H1 (cell line): ENCODE data around the gene COL8A2. TPM values are rescaled to one million over a fixed set of nuclear protein-coding genes. Genes with fewer than 3 reads are reported as not detected.

Source experiments
- CTCF ChIA-PET: fragments of 300-600 bp; sonication (Branson Sonifier 250); formaldehyde crosslinking; loops from one replicate; lab custom pipeline; 2021; ENCODE audit not compliant: partially characterized antibody; lab: Charles Lee
- POLR2A ChIA-PET: fragments of 300-600 bp; sonication (Branson Sonifier 250); formaldehyde crosslinking; loops from one replicate; lab custom pipeline; 2021; ENCODE audit warnings: inconsistent platforms; ENCODE audit not compliant: partially characterized antibody; lab: Charles Lee
- DNase-seq, 2 experiments: peaks; one replicate each; pipeline versions ENCODE4 v3.0.0 to v3.0.0-alpha.2; 2010 to 2022; ENCODE audit warnings: low spot score in 2 of 2, low read depth in 1 of 2, mixed read lengths in 1 of 2
- FAIRE-seq: peaks from 2 replicates; lab custom pipeline; 2011; peaks lifted over from hg19 to GRCh38; lab: Jason Lieb, UNC
- H2AFZ ChIP-seq: 2 replicates; pipeline ENCODE4 v1.8.1; 2012; ENCODE audit warnings: low read length, inconsistent platforms
- H2AK5ac ChIP-seq: 2 replicates; pipeline ENCODE4 v1.6.1; 2013; ENCODE audit warnings: low read depth, low read length
- H2BK120ac ChIP-seq: replicated peaks from 2 replicates; pipeline ENCODE3; 2013; ENCODE audit warnings: low read depth, low read length, inconsistent platforms
- H2BK12ac ChIP-seq: 2 replicates; pipeline ENCODE4 v1.6.1; 2013; ENCODE audit warnings: low read depth, low read length
- H2BK15ac ChIP-seq: 2 replicates; pipeline ENCODE4 v1.6.1; 2013; ENCODE audit warnings: low read length
- H2BK20ac ChIP-seq: 2 replicates; pipeline ENCODE4 v1.6.1; 2013; ENCODE audit warnings: low read length
- H2BK5ac ChIP-seq: 2 replicates; pipeline ENCODE4 v1.6.1; 2013; ENCODE audit warnings: low read depth, low read length
- H3K14ac ChIP-seq: 2 replicates; pipeline ENCODE4 v1.6.1; 2013; ENCODE audit warnings: inconsistent platforms; ENCODE audit not compliant: insufficient read length
- H3K18ac ChIP-seq: 2 replicates; pipeline ENCODE4 v1.6.1; 2013; ENCODE audit warnings: low read length; ENCODE audit errors: extremely low read depth
- H3K23ac ChIP-seq: 2 replicates; pipeline ENCODE4 v1.6.1; 2013; ENCODE audit warnings: inconsistent platforms; ENCODE audit not compliant: insufficient read length
- H3K23me2 ChIP-seq: 2 replicates; pipeline ENCODE4 v1.6.1; 2013; ENCODE audit warnings: low read depth, low read length
- H3K27ac ChIP-seq: 2 replicates; pipeline ENCODE4 v1.6.1; 2011; ENCODE audit warnings: low read depth, low read length, inconsistent platforms
- H3K27me3 ChIP-seq, 4 experiments: replicated peaks in 1 of 4; 1 replicate in 1 of 4; 2 replicates in 3 of 4; pipeline versions ENCODE4 v1.6.1 to v1.8.1; 2011 to 2013; ENCODE audit warnings: low read length in 3 of 4, mild to moderate bottlenecking in 3 of 4, inconsistent platforms in 2 of 4, mixed read lengths in 2 of 4, moderate library complexity in 1 of 4; ENCODE audit not compliant: control insufficient read depth in 3 of 4, insufficient read depth in 3 of 4; ENCODE audit errors: extremely low read depth in 1 of 4
- H3K36me3 ChIP-seq, 4 experiments: 2 replicates each; pipeline versions ENCODE4 v1.6.1 to v1.8.1; 2011 to 2013; ENCODE audit warnings: mild to moderate bottlenecking in 4 of 4, low read length in 3 of 4, moderate library complexity in 2 of 4, control low read depth in 1 of 4, inconsistent platforms in 1 of 4; ENCODE audit not compliant: insufficient read depth in 4 of 4, control insufficient read depth in 2 of 4
- H3K4ac ChIP-seq: replicated peaks from 2 replicates; pipeline ENCODE3; 2013; ENCODE audit warnings: low read length, low read depth, mixed read lengths, inconsistent platforms; ENCODE audit not compliant: insufficient read length
- H3K4me1 ChIP-seq, 4 experiments: replicated peaks in 1 of 4; 1 replicate in 1 of 4; 2 replicates in 3 of 4; pipeline versions ENCODE4 v1.6.1 to v1.8.1; 2011 to 2013; ENCODE audit warnings: low read length in 3 of 4, inconsistent platforms in 2 of 4, mixed read lengths in 1 of 4; ENCODE audit not compliant: insufficient read depth in 4 of 4, control insufficient read depth in 3 of 4
- H3K4me2 ChIP-seq, 2 experiments: 2 replicates each; pipeline versions ENCODE4 v1.6.1 to v1.8.1; 2011 to 2013; ENCODE audit warnings: low read depth in 2 of 2, low read length in 2 of 2, control low read depth in 1 of 2, inconsistent platforms in 1 of 2, mild to moderate bottlenecking in 1 of 2; ENCODE audit not compliant: insufficient read depth in 1 of 2
- H3K4me3 ChIP-seq, 4 experiments: fragments of 200-600, 300-600 bp in 1 of 4; sonication (generic), shearing (Covaris generic), sonication (Bioruptor Twin) in 1 of 4; 2 replicates each; pipeline versions ENCODE4 v1.5.1 to v1.8.1; 2011 to 2016; ENCODE audit warnings: low read length in 4 of 4, low read depth in 3 of 4, control low read depth in 2 of 4, inconsistent platforms in 2 of 4, mild to moderate bottlenecking in 2 of 4, mixed read lengths in 1 of 4, moderate library complexity in 1 of 4; ENCODE audit not compliant: insufficient read depth in 2 of 4; ENCODE audit errors: extremely low read depth in 1 of 4
- H3K56ac ChIP-seq: replicated peaks from 2 replicates; pipeline ENCODE3; 2013; ENCODE audit warnings: low read depth, mild to moderate bottlenecking, mixed read lengths, low read length, inconsistent platforms; ENCODE audit not compliant: insufficient read length
- H3K79me1 ChIP-seq: 2 replicates; pipeline ENCODE4 v1.6.1; 2013; ENCODE audit warnings: low read depth, low read length, control low read depth
- H3K79me2 ChIP-seq, 2 experiments: 2 replicates each; pipeline versions ENCODE4 v1.6.1 to v1.8.1; 2012 to 2013; ENCODE audit warnings: low read length in 2 of 2, mild to moderate bottlenecking in 2 of 2, inconsistent platforms in 1 of 2; ENCODE audit not compliant: insufficient read depth in 2 of 2, control insufficient read depth in 1 of 2
- H3K9ac ChIP-seq, 4 experiments: replicated peaks in 1 of 4; 1 replicate in 1 of 4; 2 replicates in 3 of 4; pipeline versions ENCODE4 v1.6.1 to v1.8.1; 2011 to 2013; ENCODE audit warnings: low read depth in 3 of 4, low read length in 3 of 4, control low read depth in 2 of 4, mild to moderate bottlenecking in 2 of 4, moderate library complexity in 2 of 4, inconsistent platforms in 1 of 4; ENCODE audit errors: extremely low read depth in 1 of 4
- H3K9me3 ChIP-seq, 2 experiments: 2 replicates each; pipeline versions ENCODE4 v1.6.1 to v1.8.1; 2012 to 2013; ENCODE audit warnings: mild to moderate bottlenecking in 2 of 2, moderate library complexity in 2 of 2, control low read depth in 1 of 2, inconsistent platforms in 1 of 2, low read depth in 1 of 2, low read length in 1 of 2, mixed read lengths in 1 of 2; ENCODE audit not compliant: insufficient read depth in 2 of 2
- H4K20me1 ChIP-seq, 2 experiments: replicated peaks in 1 of 2; 2 replicates each; pipeline versions ENCODE3 to v1.8.1; 2011 to 2013; ENCODE audit warnings: inconsistent platforms in 2 of 2, low read length in 2 of 2, mild to moderate bottlenecking in 1 of 2; ENCODE audit not compliant: insufficient read depth in 2 of 2, control insufficient read depth in 1 of 2
- H4K5ac ChIP-seq: 2 replicates; pipeline ENCODE4 v1.6.1; 2013; ENCODE audit warnings: low read length, low read depth, mixed read lengths, inconsistent platforms; ENCODE audit not compliant: insufficient read length
- H4K8ac ChIP-seq: 2 replicates; pipeline ENCODE4 v1.8.0; 2013; ENCODE audit warnings: mild to moderate bottlenecking, moderate library complexity, low read length, inconsistent platforms; ENCODE audit not compliant: insufficient read depth; ENCODE audit errors: extremely low read depth
- H4K91ac ChIP-seq: replicated peaks from 2 replicates; pipeline ENCODE3; 2013; ENCODE audit warnings: low read length, mixed read lengths, inconsistent platforms; ENCODE audit not compliant: insufficient read length
- ATF2 ChIP-seq: IDR thresholded peaks from 2 replicates; pipeline ENCODE4 v1.6.1; 2012; ENCODE audit warnings: low read length, inconsistent platforms
- CEBPB ChIP-seq: IDR thresholded peaks from 2 replicates; pipeline ENCODE4 v1.6.1; 2012; ENCODE audit warnings: low read depth, low read length
- CTCF ChIP-seq, 3 experiments: IDR thresholded peaks; 1 replicate in 2 of 3; 2 replicates in 1 of 3; pipeline versions ENCODE4 v1.5.1 to v1.6.1; 2011; ENCODE audit warnings: low read length in 3 of 3, mild to moderate bottlenecking in 3 of 3, inconsistent platforms in 2 of 3, low read depth in 1 of 3, moderate library complexity in 1 of 3; ENCODE audit not compliant: insufficient read depth in 1 of 3; ENCODE audit errors: control extremely low read depth in 1 of 3
- E2F6 ChIP-seq: IDR thresholded peaks from 2 replicates; pipeline ENCODE4 v1.6.1; 2012; ENCODE audit warnings: inconsistent platforms
- FOSL1 ChIP-seq: IDR thresholded peaks from 2 replicates; pipeline ENCODE4 v1.6.1; 2011; ENCODE audit warnings: mild to moderate bottlenecking, low read depth, low read length, moderate library complexity; ENCODE audit not compliant: insufficient read depth
- JUN ChIP-seq: IDR thresholded peaks from 2 replicates; pipeline ENCODE4 v1.6.1; 2011; ENCODE audit warnings: low read depth, mild to moderate bottlenecking, improper control_type of control experiment, low read length
- PHF8 ChIP-seq: fragments of 200-600 bp; sonication (generic); conservative IDR thresholded peaks from 2 replicates; pipeline ENCODE4 v1.7.1; 2012; ENCODE audit warnings: low read depth, mild to moderate bottlenecking, inconsistent platforms, low read length, moderate library complexity
- TEAD4 ChIP-seq: IDR thresholded peaks from 2 replicates; pipeline ENCODE4 v1.6.1; 2012; ENCODE audit warnings: low read depth, low read length, inconsistent platforms, mixed read lengths
- YY1 ChIP-seq: IDR thresholded peaks from 2 replicates; pipeline ENCODE4 v1.6.1; 2011; ENCODE audit warnings: low read depth, mild to moderate bottlenecking, low read length
- WGBS, 2 experiments: shearing (Covaris generic) in 1 of 2; methylation state at CpG; one replicate each; pipeline versions ENCODE4 v1.1.6 to v1.1.7; 2013 to 2015; ENCODE audit warnings: low lambda C conversion rate in 2 of 2, mixed read lengths in 2 of 2, inconsistent platforms in 1 of 2, low coverage in 1 of 2, missing lambda C conversion rate in 1 of 2; ENCODE audit not compliant: insufficient replicate concordance in 2 of 2, insufficient coverage in 1 of 2, insufficient read length in 1 of 2; ENCODE audit errors: extremely low coverage in 1 of 2, missing lambda C conversion rate in 1 of 2; 5-methylcytosine and 5-hydroxymethylcytosine counted together
- polyA plus RNA-seq, 7 experiments: library from polyadenylated mRNA; depleted of rRNA in 3 of 7; stranded (reverse) in 5 of 7; unstranded in 2 of 7; fragments of >200 nt in 5 of 7; fragments of 200-250 nt in 2 of 7; gene quantifications; 1 replicate in 5 of 7; 2 replicates in 1 of 7; 4 replicates in 1 of 7; pipeline versions ENCODE4 v1.2.1 to v1.2.3, GENCODE V29; 2011 to 2013; ENCODE audit warnings: missing spikeins in 2 of 7, mixed read lengths in 2 of 7
- total RNA-seq: library from RNA; stranded (reverse); fragmentation: NEBNext Ultra II Directional; extraction: Animal tissue kit (Norgen Biotek cat#: 25700); gene quantifications from 2 replicates; pipeline ENCODE4 v1.2.1, GENCODE V29; 2021

COL8A2 gene
- total and polyA plus RNA-seq, 2 of the 8 experiments (the other 6 are each of a cell fraction or from before 2014, with no cell fraction given) = 2.1 to 2.8 TPM

GRCh38 chr1:36101546-36101945 lies 23.5 kb downstream of the COL8A2 start:
- Histone ChIP-seq H4K5ac (no peak overlapping the region), H2BK5ac (no peak overlapping the region), H3K9me3 (no peaks in the 10 kb centered on the region), H2AFZ (no peak overlapping the region), H3K27ac (no peak overlapping the region), H3K4me3 (no peak overlapping the region), H4K20me1 (no peaks in the 10 kb centered on the region), H3K56ac (no peak overlapping the region), H2BK15ac (no peak overlapping the region), H3K23ac (no peak overlapping the region), H3K79me2 (no peaks in the 10 kb centered on the region), H3K14ac (no peak overlapping the region), H2BK12ac (no peak overlapping the region), H4K91ac (no peak overlapping the region), H2BK20ac (no peak overlapping the region), H3K4me1 (peaks cover 0 to 10% (median 7%) of the 10 kb centered on the region in 4 experiments; a peak in 3 of 7 replicates), H3K4me2 (no peak overlapping the region), H3K23me2 (no peaks in the 10 kb centered on the region), H2BK120ac (no peak overlapping the region), H3K18ac (no peak overlapping the region), H2AK5ac (no peak overlapping the region), H3K79me1 (no peaks in the 10 kb centered on the region), H4K8ac (no peak overlapping the region), H3K4ac (no peak overlapping the region), H3K36me3 (no peaks in the 10 kb centered on the region; a peak in 1 of 8 replicates), H3K9ac (no peak overlapping the region), H3K27me3 (0 out of 7 replicates have a peak, but pooled peaks cover 0 to 2% (median 0%) of the 10 kb centered on the region in 4 experiments)
- WGBS, 2 experiments = 91% methylated on average over 5 of the region's 5 CpGs; no CpG with 5 or more reads in 1 of the 2 experiments
- no peak for DNase-seq
- no peak for FAIRE-seq
- ChIA-PET POLR2A (interaction anchor here (7.8 kb wide), 1 partner anchor 33 kb away, joined by 61 read pairs; no protein-coding TSS in a partner anchor), CTCF (interaction anchor here (0.6 to 32.6 kb wide), 10 partner anchors 10 to 273 kb away, joined by 3 to 738 read pairs (median 5); partner anchors contain the start of gene TRAPPC3)
- TF ChIP-seq TEAD4 (no peak), ATF2 (no peak), YY1 (no peak), FOSL1 (no peak), CTCF (IDR thresholded peaks at IDR 0.05; ENCODE audit: control extremely low read depth in 1 of 3, insufficient read depth in 1 of 3, low read depth in 1 of 3, low read length in 3 of 3) (no peak), PHF8 (no peak), CEBPB (no peak), JUN (no peak), E2F6 (no peak)
